HL-60/S4 (cell line): ENCODE data around the gene GIMAP8.

ENCODE experiments used
- in situ Hi-C: fragments of 300-500 bp; cut with MboI; formaldehyde crosslinking; loops from 2 replicates; pipeline ENCODE4 v1.14.3; 2022; ENCODE audit warnings: low sequenced_read_pairs

GIMAP8 gene

DNA sequence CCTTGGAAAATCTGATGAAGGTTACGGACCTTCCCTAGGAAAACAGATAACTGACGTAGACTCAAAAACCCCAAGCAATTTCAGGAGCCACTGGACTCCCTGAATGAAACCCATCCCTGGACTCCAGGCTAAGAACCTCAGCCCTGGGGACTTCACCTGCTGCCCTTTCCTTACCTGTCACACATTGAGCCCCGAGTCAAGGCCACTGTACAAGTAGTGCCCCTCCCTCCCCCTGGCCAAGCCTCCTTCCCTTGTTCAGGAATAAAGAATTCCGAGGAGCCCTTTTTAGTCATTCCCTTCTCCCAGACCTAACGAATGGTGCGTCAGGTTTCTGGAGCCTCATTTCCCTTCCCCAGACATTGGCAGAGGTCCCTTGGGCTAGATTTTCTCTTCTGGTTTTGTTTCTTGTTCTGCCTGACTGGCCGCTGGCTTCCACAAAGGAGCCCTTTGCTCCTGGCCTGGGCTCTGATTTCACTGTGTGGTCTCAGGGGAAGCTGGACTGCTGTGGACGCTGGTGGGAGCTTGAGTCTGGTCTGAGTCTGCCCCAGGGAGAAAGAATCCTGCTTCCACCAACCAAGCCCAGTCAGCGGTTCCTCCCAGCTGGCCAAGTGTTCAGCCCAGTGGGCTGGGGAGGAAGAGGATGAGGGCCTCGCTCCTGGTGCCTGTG, 39.6 kb upstream of the GIMAP8 start:
- in situ Hi-C loops = no loop called here

DNA sequence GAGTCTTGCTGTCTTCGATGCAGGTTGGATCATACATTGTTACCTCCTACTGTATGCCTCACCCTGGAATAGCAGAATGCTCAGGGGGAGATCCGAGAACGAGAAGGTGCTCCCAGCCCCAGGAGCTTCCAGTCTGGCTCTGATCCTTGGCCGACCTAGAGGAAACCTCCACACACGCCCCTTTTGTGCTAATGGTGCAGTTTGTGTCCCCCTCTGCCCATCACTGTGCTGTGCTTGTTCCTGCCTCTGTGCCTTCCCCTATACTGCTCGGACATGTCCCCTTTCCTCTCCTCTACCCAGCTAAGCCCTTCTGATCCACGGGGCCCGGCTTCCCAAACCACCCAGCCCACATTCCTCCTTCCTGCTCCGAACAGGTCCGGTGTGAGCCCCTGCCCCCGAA, 38.8 kb upstream of the GIMAP8 start:
- in situ Hi-C loops = no loop called here

- in situ Hi-C loops = no loop called here
These were observed 38.4 kb upstream of the GIMAP8 start for GRCh38 chr7:150412016-150412415.

DNA sequence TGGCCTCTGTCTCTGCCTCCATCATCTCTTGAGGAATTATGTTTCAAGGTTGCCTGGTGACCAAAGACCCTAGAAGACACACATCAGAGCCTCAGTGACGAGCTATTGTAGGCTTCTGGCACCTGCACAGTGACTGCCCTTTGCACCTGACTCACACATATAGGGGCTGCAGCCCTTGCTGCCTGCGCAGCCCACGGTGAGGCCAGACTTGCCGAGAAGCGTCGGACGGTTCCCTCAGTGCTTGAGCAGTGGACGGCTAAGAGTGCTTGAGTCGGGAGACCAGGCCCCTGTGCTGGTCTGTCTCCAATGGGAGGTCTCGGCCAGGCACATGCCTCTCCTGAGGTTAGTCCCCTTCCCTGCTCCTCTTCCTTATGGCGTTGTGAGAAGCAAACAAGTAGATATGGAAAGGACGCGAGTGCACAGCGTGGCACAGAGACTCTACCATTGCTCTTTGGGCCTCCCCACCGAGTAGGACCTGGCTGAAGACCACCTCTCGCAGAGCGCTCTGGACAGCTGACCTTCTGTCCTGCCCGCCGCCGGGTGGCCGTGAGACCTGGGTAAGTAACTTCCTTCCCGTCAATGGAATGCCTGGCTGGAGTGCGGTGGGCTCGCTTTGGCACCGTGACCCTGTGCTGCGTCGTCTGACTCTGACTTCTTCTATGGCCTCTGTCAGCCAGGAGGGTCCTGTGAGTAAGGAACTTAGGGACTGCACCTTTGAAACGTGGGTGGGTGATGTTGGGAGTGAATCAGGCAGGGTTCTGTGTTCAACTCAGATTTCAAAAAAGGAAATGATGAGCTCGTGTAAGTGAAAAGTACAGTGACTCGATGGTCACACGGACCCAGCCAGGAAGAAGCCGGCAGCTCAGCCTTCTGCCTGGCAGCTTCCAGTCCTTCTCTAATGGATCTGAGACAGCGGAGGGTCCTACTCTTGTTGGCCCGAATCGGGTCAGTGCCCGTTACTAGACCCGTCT, 37.6 kb upstream of the GIMAP8 start:
- in situ Hi-C loops = no loop called here

DNA sequence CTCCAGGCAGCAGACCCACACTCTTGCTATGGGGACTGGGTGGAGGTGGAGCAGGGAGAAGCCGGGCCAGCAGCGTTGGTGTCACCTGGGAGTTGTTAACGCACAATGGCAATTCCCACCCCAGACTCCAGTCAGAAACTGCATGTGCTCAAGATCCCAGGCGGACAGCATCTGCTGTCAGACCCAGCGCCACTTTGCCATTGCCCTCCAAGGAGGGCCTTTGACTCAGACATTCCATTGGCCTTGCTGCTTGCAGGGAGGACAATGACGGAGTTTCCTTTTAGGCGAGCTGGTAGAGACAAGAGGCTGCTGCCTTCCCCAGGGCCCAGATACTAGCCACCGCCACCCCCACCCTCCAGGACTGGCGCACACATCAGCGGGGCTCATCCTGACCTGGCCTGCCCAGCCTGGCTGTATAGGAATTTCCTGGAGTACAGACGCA, 36.8 kb upstream of the GIMAP8 start:
- in situ Hi-C loops = no loop called here

DNA sequence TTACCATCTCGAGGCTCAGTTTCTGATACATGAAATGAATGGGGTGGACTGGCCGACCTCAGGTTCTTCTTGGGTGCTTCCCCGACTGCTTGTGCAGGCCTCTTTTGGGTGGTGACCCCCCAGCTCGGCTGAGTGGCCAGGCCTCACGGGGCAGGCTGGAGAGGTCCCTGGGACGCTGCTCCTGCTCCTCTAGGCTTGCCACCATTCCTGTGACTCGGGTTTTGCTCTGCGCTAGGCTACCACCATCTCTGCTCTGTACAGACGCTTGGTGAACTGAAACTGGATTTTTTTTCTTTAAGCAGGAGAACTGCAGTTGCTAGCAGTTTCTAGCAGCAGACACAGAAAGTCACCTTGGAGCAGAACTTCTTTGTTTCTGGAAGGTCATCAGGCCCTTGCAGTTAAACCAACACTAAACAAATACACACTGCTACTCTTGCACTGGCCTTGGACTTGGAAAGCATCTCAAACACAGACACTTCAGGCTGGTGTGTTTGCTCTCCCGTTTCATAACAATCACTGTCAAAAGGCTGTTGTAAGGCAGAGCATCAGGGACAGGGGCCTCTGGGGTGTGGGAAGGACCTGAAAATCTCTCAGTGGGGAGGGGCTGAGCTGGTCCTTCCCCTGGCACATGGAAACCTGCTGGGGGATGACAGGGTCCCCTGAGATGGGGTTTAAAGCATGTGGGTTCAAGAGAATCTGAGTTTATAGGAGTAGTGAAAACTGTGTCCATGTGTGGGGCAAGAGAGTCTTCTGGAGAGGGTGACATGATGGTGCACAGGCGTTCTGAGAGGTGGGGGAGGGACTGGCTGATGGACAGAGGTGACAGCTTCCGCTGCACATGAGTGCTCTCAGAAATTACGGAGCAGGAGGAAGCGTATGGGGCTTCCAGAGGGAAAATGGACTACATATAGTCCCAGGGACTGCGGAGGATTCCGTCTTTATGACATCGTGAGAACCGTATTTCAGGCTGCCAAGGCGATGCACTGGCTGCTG, 35.0 kb upstream of the GIMAP8 start:
- in situ Hi-C loops = no loop called here

DNA sequence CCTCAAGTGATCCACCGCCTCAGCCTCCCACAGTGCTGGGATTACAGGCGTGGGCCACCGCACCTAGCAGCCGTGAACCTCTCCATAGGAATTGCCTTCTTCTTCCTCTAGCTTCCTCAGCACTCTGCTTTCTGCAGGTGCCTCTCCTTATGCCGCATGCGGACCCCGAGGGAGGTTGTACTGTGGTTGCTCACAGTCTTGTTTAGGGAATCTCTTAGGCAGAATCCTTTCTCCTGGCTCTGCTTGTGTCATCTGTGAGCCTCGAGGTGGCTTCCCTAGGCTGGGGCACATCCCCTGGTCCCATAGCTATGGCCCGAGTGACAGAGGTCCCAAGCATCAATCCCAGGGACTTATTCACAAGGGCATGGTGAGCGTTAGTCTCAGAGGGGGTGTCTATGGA, 33.2 kb upstream of the GIMAP8 start:
- in situ Hi-C loops = no loop called here

GRCh38 chr7:150417863-150418262, 32.6 kb upstream of the GIMAP8 start:
- in situ Hi-C loops = no loop called here

- in situ Hi-C loops = no loop called here
These were observed 30.2 kb upstream of the GIMAP8 start for GRCh38 chr7:150420242-150420641.

DNA sequence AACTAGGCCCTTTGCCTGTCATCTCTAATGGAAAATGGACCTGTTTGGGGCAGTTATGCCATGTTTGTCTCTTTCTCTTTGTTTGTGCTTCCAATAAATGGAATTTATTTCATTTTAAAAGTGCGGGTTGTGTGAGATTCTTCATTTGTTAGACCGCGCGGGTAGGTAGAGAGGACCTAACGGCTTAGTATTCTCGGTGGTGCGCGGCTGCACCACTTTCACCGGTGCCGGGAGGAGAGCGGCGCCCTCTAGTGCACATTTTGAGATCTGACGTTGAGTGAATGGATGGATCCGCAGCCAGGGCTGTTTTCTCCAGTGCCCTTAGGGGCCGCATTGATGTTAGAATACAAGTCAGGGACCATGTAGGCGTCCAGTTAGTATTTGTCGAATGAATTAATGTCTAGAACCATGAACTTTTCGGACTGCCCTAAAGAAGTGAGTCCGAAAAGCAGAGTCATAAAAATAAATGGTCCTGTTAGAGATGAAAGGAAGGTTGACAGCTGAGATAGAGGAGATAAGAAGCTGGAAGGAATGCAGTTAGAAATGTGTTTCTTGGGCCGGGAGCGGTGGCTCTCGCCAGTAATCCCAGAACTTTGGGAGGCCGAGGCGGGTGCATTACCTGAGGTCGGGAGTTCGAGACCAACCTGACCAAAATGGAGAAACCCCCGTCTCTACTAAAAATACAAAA, 29.3 kb upstream of the GIMAP8 start:
- in situ Hi-C loops = no loop called here

DNA sequence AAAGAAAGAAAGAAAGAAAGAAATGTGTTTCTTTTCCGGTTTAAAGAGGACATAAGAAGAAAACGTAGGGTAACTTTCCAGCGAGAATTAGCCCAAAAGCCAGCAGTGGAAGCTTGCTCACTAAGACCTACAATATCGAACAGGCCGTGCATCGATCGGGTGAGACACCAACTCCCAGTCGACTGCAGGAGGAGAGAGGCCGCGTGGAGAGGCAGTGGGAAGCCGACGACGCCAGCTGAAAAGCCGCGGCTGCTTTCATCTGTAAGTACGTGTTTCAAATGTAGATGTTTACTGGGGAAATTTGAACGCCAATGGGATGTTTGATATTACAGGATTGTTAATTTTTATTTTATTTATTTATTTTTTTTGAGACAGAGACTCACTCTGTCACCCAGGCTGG, 28.6 kb upstream of the GIMAP8 start:
- in situ Hi-C loops = no loop called here

- in situ Hi-C loops = no loop called here
These were observed 24.8 kb upstream of the GIMAP8 start for GRCh38 chr7:150425670-150426069.

- in situ Hi-C loops = no loop called here
These were observed 21.6 kb upstream of the GIMAP8 start for GRCh38 chr7:150428671-150429451.

- in situ Hi-C loops = no loop called here
These were observed 20.7 kb upstream of the GIMAP8 start for GRCh38 chr7:150429699-150430098.

DNA sequence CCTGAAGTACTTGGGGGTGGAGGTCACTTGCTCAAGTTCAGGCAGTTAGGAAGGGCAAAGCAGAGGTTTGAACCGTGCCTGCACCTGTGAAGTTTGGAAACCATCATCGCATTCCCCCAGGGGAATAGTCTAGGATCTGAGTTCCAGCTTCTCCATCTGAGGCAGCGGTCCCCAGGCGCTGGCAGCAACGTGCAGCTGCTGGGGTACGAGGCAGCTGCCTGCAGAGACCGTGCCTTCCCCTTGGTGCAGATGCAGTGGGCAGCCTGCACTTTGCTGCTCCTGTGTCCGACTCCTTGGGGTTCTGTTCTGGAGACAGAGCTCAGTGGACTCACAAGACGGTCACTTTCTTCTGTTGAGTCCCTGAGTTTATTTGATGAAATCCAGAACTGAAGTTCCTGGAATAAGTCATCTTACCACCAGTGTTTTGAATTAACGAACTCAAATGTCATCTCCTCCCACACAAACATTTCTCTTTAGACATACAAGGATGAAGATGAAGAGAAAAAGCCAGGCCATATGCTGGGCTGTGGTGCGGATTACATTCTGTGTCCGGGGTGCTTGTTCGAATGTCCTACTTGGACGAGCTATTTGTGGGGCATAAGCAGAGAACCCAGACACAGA, 19.9 kb upstream of the GIMAP8 start:
- in situ Hi-C loops = no loop called here

GRCh38 chr7:150431839-150432658, 18.4 kb upstream of the GIMAP8 start:
- in situ Hi-C loops = no loop called here

DNA sequence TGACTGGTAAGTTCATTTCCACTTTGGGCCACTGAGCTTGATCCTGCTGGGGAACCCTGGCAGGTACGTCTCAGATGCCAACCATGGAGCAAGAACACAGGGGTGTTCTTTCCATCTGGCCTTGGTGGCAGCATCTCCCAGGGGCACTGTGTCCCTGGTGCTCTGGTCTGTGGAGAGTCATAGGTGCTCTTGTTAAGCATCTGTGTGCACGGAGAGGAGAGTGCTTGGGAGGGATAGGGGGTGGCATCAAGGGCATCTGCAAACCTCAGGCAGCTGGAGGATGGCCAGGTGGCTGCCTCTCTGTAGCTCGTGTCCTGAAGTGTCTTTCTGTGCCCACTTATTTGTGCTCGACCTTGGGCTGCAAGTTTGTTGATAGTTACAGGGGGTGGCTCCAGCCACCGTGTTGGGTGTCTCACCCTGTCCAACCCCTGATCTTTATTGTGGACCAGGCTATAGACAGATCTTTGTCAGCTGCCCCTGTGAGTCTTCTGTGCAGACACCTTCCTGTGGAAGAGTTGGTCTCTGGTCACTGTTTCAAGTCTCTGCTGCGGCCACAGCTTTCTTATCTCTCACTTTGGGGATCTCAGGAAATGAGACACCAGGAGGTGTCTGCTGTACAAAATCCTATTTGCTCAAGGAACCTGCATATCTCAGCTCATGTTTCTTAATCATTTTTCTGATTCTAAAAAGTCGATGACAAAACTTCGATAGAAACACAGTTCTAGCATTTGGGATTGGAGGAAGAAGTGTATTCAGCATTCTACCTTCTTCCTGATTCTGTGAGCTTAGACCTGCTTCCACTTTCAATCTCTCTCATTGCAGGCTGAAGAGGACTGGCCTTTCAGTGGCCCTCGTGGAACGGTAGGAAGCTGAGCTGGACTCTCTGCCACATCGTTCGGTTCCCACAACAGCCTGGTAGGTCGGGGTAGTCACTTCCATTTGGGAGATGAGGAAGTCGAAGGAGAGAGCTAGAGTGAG, 17.2 kb upstream of the GIMAP8 start:
- in situ Hi-C loops = no loop called here
